GM18861 (cell line): ENCODE data around the gene FANCI.
"Not testable (repeated sequence)": the region's sequence is repeated elsewhere in the genome, so short reads cannot be mapped to it uniquely, and the experiment has no call there.

Experiments used
- ATAC-seq: cut with Tn5 transposase; IDR thresholded peaks from one replicate; pipeline ENCODE4 v1.9.1; 2021; ENCODE audit not compliant: unreplicated experiment

Gene FANCI

DNA sequence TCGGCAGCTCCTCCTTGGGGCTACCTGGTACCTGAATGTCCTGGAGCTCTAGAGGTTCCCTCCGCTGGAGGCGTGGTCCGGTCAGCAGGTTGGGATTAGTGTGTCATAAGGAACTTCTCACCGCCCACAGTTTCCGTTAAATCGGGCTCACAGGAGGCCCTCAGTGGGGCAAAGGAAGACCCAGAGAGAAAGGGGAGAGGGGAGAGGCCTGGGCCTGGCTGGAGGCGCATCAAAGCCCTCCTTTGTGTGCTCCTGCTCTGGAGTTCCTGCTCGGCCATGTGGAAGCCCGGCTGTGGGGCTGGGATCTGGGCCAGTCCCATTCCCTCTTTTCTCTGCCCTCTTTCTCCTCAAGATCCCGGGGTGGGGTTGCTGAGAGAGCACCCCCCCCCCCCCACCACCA is 22.2 kb upstream of the FANCI start, which contains the start of gene RLBP1:
TSS of gene RLBP1 (minus strand) at position 37 of the 400 bp plus-strand sequence. CDS start 2,604 bp downstream, outside the sequence.
- ATAC-seq = no peak

DNA sequence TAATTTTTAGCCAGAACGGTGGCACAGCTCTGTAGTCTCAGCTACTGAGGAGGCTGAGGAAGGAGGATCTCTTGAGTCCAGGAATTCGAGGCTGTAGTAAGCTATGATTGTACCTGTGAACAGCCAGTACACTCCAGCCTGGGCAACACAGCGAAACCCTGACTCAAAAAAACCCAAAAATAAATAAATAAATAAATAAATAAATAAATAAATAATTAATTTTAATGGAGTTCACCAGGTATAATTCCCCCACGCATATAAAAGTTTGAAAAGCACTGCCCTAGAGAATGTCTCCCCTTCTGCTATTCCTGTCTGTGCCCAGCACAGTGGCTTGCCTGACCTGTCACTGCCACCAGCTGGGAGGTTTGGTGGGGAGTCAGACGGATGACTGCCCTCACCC is 18.2 kb upstream of the FANCI start:
- ATAC-seq = no peak

- ATAC-seq = no peak
Observed at GRCh38 chr15:89226359-89227221, 17.2 kb upstream of the FANCI start.

GRCh38 chr15:89227425-89227824 is 16.4 kb upstream of the FANCI start:
- no peak for ATAC-seq

DNA sequence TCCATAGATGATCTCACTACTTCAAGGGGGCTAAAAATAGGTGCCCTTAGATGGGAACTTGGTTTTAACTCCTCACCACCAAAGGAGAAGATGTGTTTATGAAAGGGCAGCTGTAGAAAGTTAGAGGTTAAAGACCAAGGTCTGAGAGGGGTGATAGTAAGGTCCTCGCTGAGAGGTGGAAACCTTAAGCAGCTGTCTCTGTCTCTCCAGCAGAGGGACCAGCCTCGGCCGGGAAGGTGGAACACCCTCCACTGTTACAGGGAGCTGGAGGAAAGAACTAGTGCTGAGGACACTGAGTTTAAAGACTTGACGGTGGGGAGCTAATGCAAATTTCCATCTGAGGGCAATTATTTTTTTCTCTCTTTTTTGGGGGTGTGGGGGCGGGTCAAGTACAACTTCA is 13.5 kb upstream of the FANCI start:
- ATAC-seq = no peak

DNA sequence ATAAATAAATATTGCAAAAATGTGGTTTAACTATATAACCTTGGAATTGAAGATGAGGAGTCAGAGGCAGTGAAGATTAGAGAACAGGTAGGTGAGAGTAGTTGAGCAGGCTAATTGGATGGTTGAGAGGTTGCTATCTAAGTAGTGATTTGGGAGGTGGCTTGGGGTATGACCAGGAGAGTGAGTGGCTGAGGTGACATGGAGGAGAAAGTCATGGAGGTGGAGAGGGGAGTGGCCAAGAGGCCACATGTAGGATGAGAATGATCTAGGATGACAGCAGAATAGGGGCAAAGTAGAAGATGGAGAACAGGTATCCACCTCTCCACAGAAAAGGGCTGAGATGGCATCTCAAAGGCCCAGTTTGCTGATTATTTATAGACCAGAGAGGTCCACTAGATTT is 11.9 kb upstream of the FANCI start:
- ATAC-seq = no peak

- not testable (repeated sequence) for ATAC-seq
Observed at GRCh38 chr15:89239883-89240810, 3.6 kb upstream of the FANCI start.

DNA sequence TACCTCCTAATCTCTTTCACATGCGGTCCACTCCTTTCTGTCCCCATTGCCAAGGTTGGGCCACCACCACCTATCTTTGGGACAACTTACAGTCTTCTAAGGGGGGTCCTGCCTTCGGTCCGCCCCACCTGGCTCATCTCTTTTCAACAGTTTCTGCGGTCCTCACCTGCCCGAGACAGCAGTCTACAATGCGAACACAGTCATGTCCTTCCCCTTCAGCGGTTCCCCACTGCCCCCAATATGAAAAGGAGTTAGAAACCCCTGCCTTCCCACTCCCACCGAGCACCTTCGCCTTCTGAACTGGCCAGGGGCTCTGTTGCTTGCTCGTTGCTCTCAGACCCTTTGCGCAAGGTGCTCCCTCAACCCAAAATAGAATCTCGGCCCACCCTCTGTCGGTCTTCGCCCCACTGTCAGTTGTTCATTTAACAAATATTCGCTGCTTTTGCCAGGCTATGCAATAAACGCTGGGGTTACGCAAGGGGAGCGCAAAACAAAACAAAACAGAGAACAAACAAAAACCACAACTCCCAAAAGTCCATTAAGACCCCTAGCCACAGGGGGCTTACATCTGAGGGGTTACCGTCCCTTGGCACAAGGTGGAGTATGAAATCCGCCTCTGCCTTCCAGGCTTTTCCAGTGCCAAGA is 611 bp upstream of the FANCI start:
- no peak for ATAC-seq

DNA sequence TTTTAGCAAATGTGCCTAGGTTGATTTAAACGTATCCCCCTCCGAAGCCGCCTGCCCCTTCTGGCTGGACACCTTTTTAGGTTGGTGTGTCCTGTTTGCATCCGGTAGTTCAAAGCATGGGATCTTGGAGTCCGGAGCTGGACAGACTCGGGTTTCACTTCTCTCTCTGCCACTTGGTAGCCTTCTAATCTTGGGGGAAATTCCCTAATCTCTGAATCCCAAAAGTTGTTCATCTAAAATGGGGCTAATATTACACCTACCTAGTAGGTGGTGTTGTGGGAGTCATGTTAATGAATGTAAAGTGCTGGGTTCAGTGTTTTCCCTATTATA is 760 bp downstream of the FANCI start:
- no peak for ATAC-seq

- ATAC-seq = no peak
Observed at GRCh38 chr15:89247446-89247845, 3.7 kb downstream of the FANCI start.

DNA sequence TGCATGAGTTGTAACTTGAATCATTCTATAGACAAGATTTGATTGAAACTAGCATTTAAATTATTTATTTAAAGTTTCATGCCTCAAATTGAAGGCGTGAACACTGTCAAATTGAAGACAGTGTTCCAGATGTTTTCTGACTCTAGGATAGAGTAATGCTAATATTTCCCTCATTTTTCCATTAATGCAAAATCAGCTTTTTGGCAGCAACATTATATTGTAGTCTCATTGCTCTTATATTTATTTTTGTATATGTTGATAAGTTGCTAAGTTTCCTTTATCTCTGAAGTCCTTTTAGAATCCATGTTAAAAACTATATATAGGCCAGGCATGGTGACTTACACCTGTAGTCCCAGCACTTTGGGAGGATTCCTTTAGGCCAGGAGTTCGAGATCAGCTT is 4.8 kb downstream of the FANCI start:
- no peak for ATAC-seq

DNA sequence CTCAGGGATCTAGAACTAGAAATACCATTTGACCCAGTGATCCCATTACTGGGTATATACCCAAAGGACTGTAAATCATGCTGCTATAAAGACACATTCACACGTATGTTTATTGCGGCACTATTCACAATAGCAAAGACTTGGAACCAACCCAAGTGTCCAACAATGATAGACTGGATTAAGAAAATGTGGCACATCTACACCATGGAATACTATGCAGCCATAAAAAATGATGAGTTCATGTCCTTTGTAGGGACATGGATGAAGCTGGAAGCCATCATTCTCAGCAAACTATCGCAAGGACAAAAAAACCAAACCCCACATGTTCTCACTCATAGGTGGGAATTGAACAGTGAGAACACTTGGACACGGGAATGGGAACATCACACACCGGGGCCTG is 6.4 kb downstream of the FANCI start:
- not testable (repeated sequence) for ATAC-seq

GRCh38 chr15:89277281-89277680 is 33.5 kb downstream of the FANCI start:
- not testable (repeated sequence) for ATAC-seq

DNA sequence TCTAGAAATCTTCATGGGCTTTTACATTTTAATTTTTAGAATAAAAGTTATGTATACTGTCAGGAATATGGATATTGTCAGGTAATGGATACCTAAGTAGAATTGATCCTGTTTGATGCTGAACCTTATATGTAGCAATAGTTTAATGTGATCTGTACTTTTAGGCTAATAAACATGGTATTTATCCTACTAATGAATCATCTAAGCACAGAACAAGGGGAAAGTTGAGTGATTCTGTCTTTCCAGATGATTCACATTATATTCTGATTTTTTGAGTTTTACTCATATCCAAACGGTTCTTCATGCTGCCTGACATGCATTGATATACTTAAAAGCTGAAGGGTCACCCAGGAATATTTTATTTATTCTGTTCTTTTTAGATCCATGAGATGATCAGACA is 34.5 kb downstream of the FANCI start:
- no peak for ATAC-seq

DNA sequence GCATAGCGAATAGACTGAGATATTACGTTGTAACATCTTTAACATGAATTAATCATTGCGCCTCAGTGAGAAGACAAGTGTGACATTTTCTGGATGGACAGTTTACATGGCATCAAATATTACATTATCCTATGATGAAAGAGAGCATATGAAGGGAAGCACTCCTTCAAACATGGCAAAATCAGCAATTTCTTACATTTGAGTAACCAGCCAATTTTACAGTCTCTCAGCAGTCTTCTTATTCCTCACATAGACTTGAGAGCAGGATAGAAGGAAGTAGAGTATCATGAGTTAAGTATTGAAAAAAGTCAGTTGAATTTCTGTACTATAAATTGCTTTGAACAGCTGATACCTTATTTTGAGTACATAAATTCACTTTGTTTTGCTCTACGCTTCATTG is 38.9 kb downstream of the FANCI start:
- no peak for ATAC-seq

GRCh38 chr15:89283201-89283600 is 39.4 kb downstream of the FANCI start:
- ATAC-seq = no peak

DNA sequence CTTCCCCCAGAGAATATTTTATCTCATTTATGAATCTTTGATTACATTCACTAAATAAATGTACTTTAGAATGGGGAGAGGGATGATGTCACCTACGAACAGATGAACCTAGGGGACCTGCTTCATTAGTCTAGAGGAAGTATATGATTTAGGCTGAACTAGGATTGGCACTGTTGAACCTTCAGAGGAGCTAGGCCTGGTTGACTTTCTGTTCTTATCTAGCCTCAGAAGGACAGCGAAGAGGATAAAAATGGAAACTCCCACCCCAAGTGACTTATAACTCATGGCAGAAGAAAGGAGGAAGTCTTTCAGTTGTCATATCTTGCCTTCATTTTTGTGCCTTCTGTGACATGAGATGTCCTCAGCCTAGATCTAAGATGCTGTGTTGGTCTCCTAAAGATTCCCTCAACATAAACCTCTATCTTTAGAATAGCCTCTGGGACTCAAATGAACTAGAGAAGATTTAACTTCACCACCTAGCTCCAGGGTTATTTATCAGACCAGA is 48.2 kb downstream of the FANCI start:
- no peak for ATAC-seq

DNA sequence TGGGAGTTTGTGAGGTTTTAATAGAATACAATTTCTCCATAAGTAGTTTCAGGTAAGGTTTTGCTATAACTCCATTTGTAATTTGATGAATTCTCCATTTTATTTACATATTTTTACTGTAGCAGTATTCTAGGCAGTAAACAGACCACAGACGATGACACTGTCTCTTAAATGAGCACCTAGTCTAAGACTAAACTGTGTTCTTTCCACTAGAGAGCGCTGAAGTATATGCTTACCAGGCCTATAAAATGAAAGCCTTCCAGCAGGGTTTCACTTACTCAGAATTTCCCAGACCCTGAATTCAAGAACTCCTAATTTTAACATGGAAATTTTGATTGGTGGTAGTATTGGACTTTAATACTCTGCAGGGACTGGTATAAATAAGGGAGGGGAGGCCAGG is 49.2 kb downstream of the FANCI start:
- ATAC-seq = no peak

GRCh38 chr15:89299896-89300295 is 56.1 kb downstream of the FANCI start:
- no peak for ATAC-seq

- no peak for ATAC-seq
Observed at GRCh38 chr15:89301304-89302089, 57.7 kb downstream of the FANCI start.
